ENCODE measurements around the gene CCDC196.

Gene CCDC196

DNA sequence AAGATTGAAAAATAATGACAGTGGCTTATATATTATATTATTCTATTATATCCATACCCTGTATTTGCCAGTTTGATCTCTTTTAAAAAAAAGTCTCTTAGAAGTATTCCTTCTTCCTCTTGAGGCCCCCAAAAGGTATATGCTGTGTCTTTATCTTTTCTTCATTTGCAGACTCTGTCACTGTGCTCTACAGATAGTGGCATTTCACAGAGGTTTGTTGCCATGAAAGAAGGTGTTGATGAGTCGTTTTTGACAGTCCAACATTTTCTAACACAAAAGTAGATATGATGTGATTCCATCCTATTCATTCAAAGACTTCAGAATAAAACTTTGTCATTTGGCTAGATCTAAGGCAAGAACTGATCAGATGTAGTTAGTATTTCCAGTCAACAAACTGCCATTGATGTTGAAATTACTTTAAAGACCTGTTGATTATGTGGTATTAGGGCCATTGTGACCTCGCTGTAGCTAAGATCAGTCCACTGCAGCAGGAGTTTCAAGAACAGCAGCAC is at the start of gene CCDC196:
CCDC196 (plus strand) TSS at position 462 of the 512 bp plus-strand sequence. CDS start 132 bp downstream, outside the sequence.
- DNase-seq, result no peak

- DNase-seq, result no peak
These were observed 45.4 kb upstream of the CCDC196 start for GRCh38 chr14:66440801-66441200.

DNA sequence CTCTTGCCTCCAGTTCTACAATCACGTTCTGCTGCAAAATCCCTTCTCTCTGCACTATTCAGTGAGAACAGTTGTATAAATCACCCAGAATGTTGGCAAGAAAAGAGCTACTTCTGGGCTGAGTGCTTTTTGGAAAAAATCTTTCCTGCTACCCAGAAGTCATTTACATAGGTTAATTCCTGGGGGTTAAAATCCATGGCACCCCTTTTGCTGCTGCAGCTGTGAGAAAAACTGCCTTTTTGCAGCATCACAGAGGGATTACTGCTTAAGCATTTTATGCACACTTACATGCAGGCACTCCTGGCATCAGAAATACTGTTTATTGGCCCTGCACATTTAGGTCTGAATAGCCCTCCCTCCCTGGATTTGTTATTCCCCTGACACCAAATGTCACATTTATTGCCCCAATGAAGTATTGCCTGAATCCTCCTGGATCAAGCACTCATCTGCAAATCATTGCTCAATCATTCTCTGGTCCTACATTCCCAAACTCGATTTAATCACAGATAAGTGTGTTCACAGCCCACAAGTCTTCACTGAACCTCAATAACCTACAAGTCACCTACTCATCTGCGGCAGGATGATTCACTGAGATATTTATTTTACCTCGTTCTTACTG is 43.1 kb upstream of the CCDC196 start:
- no peak for DNase-seq

- no peak for DNase-seq
These were observed 42.4 kb upstream of the CCDC196 start for GRCh38 chr14:66443785-66444184.

DNA sequence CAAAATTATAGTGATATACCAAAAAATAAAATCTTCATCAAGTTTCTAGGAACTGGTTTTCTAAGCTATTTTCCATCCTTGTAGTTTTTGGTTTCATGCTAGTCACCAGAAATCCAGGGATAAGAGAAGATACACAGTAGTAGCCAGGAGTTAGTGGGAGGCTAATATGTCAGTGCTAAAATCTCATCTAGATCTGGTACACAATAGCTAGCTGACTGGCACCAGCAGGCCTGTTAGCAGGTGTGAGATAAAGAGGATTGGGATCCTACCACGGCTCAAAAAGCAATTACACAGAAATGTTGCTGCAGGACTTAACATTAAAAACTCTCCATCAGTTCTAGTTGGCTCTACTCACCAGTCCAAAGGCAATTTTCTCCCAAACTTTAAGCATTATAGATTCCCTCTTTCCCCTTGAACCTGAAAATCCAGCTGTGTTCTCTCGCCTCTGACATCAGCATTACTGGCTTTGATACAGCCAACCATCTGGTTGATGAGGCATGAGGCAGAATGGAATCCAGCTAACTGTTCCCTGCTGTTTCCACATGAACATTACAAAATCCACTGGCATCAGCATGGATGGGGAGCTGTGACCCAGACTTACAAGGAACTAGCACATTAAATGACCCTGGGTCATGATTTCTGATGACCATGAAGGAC is 41.8 kb upstream of the CCDC196 start:
- no peak for DNase-seq

DNA sequence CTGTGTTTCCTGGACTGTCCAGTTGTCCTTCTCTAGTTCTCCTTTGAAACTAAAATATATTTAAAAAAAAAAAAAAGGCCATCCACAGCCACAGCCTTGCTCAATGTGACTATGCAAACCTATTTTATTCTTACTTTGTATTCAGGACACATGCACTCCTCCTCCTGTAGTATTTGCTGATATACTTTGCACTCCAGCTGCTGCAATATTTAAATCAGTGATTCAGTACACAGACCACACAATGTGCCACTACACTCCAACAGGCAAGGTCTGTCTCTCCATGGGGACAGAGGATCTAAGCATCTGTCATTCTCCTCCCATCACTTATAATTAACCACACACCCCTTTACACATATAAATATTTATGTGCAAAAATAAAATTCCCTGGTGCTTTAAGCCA is 40.2 kb upstream of the CCDC196 start:
- no peak for DNase-seq

- no peak for DNase-seq
These were observed 32.7 kb upstream of the CCDC196 start for GRCh38 chr14:66453469-66453868.

- DNase-seq, result no peak
These were observed 26.6 kb upstream of the CCDC196 start for GRCh38 chr14:66459603-66460002.

DNA sequence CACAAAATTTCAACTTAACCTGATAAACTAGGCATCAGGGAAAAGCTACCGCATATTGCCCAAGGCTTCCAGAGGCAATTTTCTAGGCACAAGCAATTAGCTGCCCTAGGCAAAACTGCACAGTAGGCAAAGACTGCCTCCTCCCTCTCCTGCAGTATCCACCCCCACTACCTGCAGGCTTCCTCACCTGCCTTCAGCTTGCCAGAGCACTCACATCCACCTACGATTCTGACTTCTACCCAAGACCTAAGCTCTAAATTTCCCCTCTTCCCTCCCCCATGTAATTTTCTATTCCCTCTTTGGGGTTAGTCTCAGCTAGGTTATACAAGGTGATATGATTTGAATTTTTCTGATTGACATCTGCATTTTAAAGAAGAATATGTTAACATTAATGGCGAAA is 21.9 kb upstream of the CCDC196 start:
- DNase-seq, result no peak

DNA sequence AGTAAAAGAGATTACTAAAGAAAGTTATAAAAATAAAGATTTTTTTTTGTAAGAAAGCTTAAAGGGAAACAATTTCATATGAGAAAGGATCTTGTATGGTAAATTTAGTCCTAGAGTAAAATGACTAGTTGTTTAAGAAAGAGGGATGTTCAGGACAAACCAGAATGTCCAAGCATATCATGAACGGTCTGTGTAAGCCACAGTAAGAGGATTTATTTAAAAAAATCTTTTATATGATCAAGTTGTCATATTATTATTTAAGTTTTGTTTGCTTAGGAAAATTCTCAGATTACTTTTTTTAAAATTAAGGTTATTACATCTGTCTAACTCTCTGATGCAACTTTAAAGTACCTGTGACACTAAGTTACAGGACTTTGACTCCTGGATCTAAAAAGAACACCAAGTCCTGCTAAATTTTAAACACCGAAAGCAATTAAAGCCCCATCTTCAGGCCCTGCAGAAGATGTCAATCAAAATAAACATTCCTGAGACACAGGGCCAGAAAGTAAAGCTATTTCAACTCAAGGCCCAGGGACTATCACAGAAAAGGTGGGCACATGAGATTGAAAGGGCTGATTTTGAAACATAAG is 17.3 kb upstream of the CCDC196 start:
- no peak for DNase-seq

DNA sequence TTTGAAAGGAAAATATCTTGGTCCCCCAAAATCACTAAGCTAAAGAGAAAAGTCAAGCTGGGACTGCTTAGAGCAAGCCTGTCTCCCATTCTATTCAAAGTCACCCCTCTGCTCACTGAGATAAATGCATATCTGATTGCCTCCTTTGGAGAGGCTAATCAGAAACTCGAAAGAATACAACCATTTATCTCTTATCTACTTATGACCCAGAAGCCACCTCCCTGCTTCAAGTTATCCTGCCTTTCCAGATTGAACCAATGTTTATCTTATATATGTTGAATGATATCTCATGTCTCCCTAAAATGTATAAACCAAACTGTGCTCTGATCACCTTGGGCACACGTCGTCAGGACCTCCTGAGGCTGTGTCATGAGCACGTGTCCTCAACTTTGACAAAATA is 14.6 kb upstream of the CCDC196 start:
- DNase-seq, result no peak

DNA sequence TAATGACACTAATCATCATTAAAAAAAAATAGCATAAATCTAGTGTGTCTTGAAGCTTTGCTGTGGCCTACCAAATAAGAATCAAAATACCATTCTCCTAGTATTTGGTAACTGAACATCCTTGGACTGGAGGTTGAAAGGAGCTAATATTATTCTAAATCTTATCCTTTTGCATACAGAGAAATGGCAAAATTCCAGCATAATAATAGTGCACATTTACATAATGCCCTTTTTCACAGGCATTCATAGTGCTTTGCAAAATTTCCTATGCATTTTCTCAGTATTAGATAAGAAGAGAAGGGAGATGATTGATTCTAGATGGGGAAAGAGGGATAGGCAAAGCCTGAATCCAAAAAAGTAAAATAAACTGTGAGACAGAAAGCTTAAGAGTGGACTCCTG is 13.9 kb upstream of the CCDC196 start:
- no peak for DNase-seq

DNA sequence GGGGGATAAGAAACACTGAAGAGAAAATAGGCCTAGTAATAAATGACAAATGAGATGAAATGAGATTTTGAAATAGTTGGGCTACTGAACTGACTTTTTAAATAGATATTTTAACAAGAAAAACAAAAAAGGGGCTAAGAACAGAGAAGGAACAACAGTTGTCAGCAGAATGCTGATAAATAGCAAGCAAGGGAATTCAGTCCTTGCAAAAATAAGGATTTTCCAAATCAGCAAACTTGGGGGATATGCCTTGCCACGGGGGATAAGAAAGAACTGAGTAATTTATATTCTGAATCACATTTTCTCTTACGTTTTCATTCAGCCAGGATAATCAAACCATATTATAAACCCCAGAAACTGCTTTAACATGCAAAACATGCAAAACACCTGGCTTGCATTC is 12.9 kb upstream of the CCDC196 start:
- no peak for DNase-seq

DNA sequence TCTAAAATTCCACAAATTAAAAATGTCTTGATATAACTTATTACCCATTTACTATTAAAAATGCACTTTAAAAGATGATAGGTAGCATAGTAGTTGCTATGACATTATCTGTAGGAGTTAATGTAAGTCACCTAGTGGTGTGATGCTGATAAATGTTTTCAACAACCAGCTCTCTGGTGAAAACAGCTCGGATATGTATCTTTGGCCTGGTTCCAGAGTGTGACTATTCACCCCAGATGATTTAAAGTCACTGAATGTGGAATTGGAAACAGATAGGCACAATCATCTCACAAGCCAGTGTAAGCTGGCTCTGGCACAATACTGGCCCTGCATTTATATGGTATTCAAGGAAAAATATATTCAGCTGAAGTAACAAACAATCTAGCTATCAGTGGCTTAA is 9.2 kb upstream of the CCDC196 start:
- no peak for DNase-seq

DNA sequence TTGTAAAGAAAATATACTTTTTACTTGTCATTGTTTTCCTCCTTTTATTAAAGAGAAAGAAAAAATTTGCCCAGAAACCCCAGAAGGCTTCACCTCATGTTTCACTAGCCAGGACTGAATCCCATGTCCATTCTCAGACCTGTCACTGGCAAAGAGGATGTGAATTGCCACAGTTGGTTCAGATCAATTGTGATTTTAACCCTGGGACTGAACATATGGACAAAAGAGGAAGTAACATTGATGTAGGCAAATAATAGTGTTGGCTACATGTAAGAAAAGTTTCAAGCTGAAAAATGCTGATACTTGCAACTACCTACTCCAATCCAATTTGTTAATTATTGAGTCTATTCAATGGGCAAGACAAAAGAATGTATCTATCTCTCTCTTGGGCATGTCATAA is 8.6 kb upstream of the CCDC196 start:
- no peak for DNase-seq

DNA sequence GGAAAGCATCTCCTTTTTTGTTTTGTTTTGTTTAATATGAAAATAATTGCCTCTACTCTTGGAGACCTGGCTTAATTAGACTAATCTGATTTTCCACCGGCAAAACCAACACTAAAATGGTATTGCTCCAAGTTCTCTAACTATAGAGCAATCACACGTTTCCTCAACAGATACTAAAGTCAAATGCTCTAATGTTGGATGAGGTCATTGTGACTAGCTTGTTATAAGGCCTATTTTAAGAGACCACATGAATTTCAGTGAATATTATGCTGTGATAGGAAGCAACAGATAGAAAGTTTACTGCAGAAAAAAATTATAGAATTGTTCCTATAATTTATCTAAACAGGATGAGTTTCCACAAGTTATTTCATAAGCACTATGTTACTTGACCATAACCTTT is 3.3 kb upstream of the CCDC196 start:
- no peak for DNase-seq

DNA sequence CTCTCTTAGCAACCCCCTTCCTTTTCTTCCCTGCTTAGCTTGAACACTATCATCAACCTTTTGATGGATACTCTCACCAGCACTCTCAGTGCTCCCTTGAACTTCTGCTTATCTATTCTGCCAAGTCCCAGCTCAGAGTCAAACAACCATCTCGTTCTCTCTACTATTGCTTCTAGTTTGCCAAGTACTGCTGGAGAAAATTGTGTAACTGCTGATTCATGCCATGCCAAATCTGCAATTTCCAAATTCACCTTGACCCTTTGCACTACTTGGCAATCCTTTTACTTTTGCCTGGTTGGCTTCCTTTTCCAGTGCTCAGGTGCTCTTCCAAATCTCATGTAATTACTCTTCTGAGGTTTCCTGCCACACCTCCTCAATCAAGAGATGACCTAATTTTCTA is 2.8 kb upstream of the CCDC196 start:
- no peak for DNase-seq

DNA sequence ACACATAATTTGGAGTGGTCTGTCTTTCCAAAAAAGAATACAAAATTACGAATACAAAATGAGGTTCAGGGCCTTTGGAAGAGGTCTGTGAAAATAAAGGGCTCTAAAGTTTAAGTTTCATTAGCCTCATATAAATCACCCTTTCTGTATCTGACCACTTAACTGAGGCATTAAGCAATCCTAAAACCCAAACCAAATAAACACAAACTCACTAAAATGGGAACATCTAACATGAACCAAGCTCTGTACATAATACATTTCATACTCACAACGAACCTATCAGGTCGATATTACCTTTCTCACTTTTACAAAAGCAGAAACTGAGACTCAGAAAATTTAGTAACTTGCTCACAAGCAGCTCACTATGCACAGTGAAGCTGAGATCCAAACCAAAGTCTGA is 1.1 kb upstream of the CCDC196 start:
- no peak for DNase-seq

GRCh38 chr14:66487164-66487563 is 993 bp downstream of the CCDC196 start:
- DNase-seq, result no peak

DNA sequence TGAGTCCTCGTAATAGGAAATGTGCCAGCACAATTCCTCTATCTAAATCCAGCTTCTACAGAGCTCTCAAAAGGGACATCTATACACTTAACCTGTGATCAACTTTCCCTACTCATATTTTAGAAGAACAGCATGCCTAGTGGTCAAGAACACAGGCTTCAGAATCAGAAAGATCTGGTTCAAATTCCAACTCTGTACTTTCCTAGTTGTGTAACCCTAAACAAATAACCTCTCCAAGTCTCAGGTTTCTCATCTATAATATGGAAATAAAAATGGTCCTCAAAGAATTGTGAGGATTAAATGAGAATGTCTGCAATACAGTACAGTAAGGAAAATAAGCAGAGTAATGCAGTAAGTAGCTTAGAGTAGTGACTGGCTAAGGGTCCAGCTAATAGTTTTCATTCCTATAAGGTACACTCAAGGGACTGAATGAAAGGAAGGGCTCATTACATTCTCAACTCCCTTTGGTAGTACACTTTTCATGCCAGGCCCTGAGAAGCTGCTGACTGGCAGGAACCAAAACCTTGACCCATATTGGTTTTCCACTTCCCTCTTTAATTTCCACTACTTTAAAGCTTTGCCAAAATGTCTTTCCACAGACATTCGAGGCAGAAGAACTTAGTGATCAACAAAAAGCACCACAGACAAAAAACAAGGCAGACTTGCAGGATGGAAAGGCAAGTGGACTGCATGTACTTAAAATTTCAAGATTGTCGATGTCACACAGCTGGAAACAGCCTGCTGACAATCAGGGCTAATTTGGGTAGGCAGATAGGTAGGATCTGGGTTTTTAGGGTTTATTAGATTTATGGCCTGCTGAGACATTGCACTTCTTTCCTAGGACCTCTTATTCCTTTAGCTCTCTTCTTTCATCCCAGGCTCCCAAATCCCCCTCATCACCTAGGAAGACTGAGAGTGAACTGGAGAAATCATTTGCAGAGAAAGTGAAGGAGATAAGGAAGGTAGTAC is 4.3 kb downstream of the CCDC196 start:
- no peak for DNase-seq

DNA sequence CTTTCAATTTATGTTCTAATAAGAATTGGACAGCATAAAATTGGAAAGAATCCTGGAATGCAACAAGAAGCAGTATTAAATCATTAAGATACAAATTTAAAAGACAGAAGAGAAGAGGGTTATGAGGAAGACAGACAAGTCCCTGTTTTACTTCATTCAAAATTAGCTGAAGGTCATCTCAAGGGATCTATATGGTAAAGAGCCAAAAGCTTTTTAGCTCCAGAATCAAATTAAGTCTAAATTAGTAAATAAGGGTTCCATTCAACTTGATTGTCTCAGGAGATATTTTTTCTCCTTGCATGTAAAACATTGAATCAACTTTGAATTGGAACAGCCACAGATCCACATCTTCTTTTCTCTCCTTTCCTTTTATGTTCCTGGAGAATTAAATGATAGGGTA is 7.6 kb downstream of the CCDC196 start:
- DNase-seq, result no peak

GRCh38 chr14:66495218-66496098 is 9.3 kb downstream of the CCDC196 start:
- peak; percentile 16 for DNase-seq

Measured in NCI-H2029 (cell line).